ENCODE results near the gene CCDC71L.

- TF ChIP-seq CTCF (IDR thresholded peaks at IDR 0.05): no peak
- no peak for TF ChIP-seq POLR2A (IDR thresholded peaks at IDR 0.05)
These were observed 49.7 kb downstream of the CCDC71L start for GRCh38 chr7:106610996-106611886.

Measured in tibial nerve (tissue), 3 donors.